GM23248 (cell line): ENCODE measurements around the gene HK1. TPM values are rescaled to one million over a fixed set of nuclear protein-coding genes. Genes with fewer than 3 reads are reported as not detected.

ENCODE experiments used
- DNase-seq: peaks from one replicate; pipeline ENCODE4 v3.0.0-alpha.2; 2015
- H2AFZ ChIP-seq: fragments of 200-600 bp; sonication (generic); 2 replicates; pipeline ENCODE4 v1.6.1; 2016; ENCODE audit warnings: antibody characterized with exemption
- H3F3A ChIP-seq: fragments of 200-600 bp; sonication (generic); 2 replicates; pipeline ENCODE4 v1.6.1; 2016; ENCODE audit warnings: mild to moderate bottlenecking, antibody characterized with exemption, mixed run types; ENCODE audit not compliant: insufficient read depth
- H3K27ac ChIP-seq: fragments of 200-600 bp; sonication (generic); 2 replicates; pipeline ENCODE4 v1.5.1; 2016; ENCODE audit warnings: mild to moderate bottlenecking
- H3K27me3 ChIP-seq: fragments of 200-600 bp; sonication (generic); replicated peaks from 2 replicates; pipeline ENCODE4 v1.6.1; 2016; ENCODE audit warnings: mild to moderate bottlenecking; ENCODE audit not compliant: insufficient read depth
- H3K36me3 ChIP-seq: fragments of 200-600 bp; sonication (generic); 2 replicates; pipeline ENCODE4 v1.6.1; 2016; ENCODE audit warnings: low read depth, mild to moderate bottlenecking
- H3K4me1 ChIP-seq: fragments of 200-600 bp; sonication (generic); 2 replicates; pipeline ENCODE4 v1.6.1; 2016; ENCODE audit warnings: mild to moderate bottlenecking; ENCODE audit not compliant: insufficient read depth
- H3K4me2 ChIP-seq: fragments of 200-600 bp; sonication (generic); one replicate; pipeline ENCODE4 v1.6.1; 2016; ENCODE audit warnings: mild to moderate bottlenecking; ENCODE audit not compliant: unreplicated experiment
- H3K4me3 ChIP-seq: fragments of 200-600 bp; sonication (generic); 2 replicates; pipeline ENCODE4 v1.5.1; 2016; ENCODE audit warnings: mild to moderate bottlenecking
- H3K79me2 ChIP-seq: fragments of 200-600 bp; sonication (generic); 2 replicates; pipeline ENCODE4 v1.6.1; 2016; ENCODE audit warnings: mild to moderate bottlenecking; ENCODE audit not compliant: insufficient read depth
- H3K9ac ChIP-seq: fragments of 200-600 bp; sonication (generic); 2 replicates; pipeline ENCODE4 v1.6.1; 2016; ENCODE audit warnings: mild to moderate bottlenecking
- H3K9me2 ChIP-seq: fragments of 200-600 bp; sonication (generic); 2 replicates; pipeline ENCODE4 v1.6.1; 2016; ENCODE audit warnings: mixed run types, mild to moderate bottlenecking, moderate library complexity; ENCODE audit not compliant: insufficient read depth
- H3K9me3 ChIP-seq: fragments of 200-600 bp; sonication (generic); one replicate; pipeline ENCODE4 v1.6.1; 2017; ENCODE audit warnings: low read depth
- H4K20me1 ChIP-seq: fragments of 200-600 bp; sonication (generic); 2 replicates; pipeline ENCODE4 v1.6.0; 2016; ENCODE audit not compliant: insufficient read depth
- EZH2 ChIP-seq: fragments of 200-600 bp; sonication (generic); IDR thresholded peaks from 2 replicates; pipeline ENCODE4 v1.6.1; 2018; ENCODE audit warnings: antibody characterized with exemption, mild to moderate bottlenecking; ENCODE audit not compliant: insufficient read depth, poor library complexity, severe bottlenecking
- EZH2phosphoT487 ChIP-seq: fragments of 200-600 bp; sonication (generic); IDR thresholded peaks from 2 replicates; pipeline ENCODE4 v1.6.1; 2018; ENCODE audit warnings: antibody characterized with exemption, moderate library complexity, mild to moderate bottlenecking, low read depth; ENCODE audit not compliant: insufficient read depth
- WGBS, 2 experiments: methylation state at CpG; one replicate each; pipeline ENCODE4 v1.1.6; 2015 to 2017; ENCODE audit warnings: low lambda C conversion rate in 2 of 2, low coverage in 1 of 2; ENCODE audit errors: missing lambda C conversion rate in 2 of 2; 5-methylcytosine and 5-hydroxymethylcytosine counted together
- in situ Hi-C: fragments of 300-500 bp; cut with MboI; formaldehyde crosslinking; loops from 2 replicates; pipeline ENCODE4 v1.15.0; 2020
- polyA plus RNA-seq: library from polyadenylated mRNA; unstranded; fragments of >200 nt; fragmentation: Nextera tagmentation; extraction: Ambion mirVana; gene quantifications from 2 replicates; pipeline ENCODE4 v1.2.1, GENCODE V29; 2016
- total RNA-seq: library from RNA; depleted of rRNA; stranded (reverse); fragments of >200 nt; shearing (Covaris generic); gene quantifications from 2 replicates; pipeline ENCODE4 v1.2.3, GENCODE V29; 2014

The HK1 gene
- total and polyA plus RNA-seq, 2 experiments from 2014 or later = 96.6 to 134 TPM

GRCh38 chr10:69318867-69319727 is 40.8 kb downstream of the HK1 start:
- H3K4me1 ChIP-seq = peaks cover 33% of the 10 kb centered on the region
- H3K27me3 ChIP-seq = no peaks in the 10 kb centered on the region
- H3K9ac ChIP-seq = peak overlapping the region; percentile 85
- no peaks in the 10 kb centered on the region for H3K9me3 ChIP-seq
- H4K20me1 ChIP-seq = peaks cover 4% of the 10 kb centered on the region; the same call in 1 of the 2 replicates
- H3K9me2 ChIP-seq = no peaks in the 10 kb centered on the region
- peak; percentile 88 for DNase-seq
- peaks cover 54% of the 10 kb centered on the region for H3K79me2 ChIP-seq
- H3K36me3 ChIP-seq = no peaks in the 10 kb centered on the region
- TF ChIP-seq EZH2 (no peak), EZH2phosphoT487 (no peak)
- H3K4me3 ChIP-seq = peak overlapping the region; percentile 89
- peak overlapping the region; percentile 74 for H3K27ac ChIP-seq
- peaks cover 25% of the 10 kb centered on the region for H3F3A ChIP-seq
- H3K4me2 ChIP-seq = peak overlapping the region; percentile 92
- in situ Hi-C loops = no loop called here
- peak overlapping the region; percentile 83 for H2AFZ ChIP-seq
- WGBS, 2 experiments = 0 to 1% methylated on average over 61 to 70 of the region's 73 CpGs

- Histone ChIP-seq H4K20me1 (peaks cover 4% of the 10 kb centered on the region; the same call in 1 of the 2 replicates), H3K9ac (peak overlapping the region; percentile 85), H2AFZ (peak overlapping the region; percentile 83; the same call in 1 of the 2 replicates), H3K4me2 (peak overlapping the region; percentile 92), H3K4me1 (peaks cover 33% of the 10 kb centered on the region), H3K27ac (peak overlapping the region; percentile 74), H3K27me3 (no peaks in the 10 kb centered on the region), H3K79me2 (peaks cover 62% of the 10 kb centered on the region), H3F3A (peaks cover 25% of the 10 kb centered on the region), H3K9me3 (no peaks in the 10 kb centered on the region), H3K4me3 (peak overlapping the region; percentile 89), H3K36me3 (no peaks in the 10 kb centered on the region), H3K9me2 (no peaks in the 10 kb centered on the region)
- TF ChIP-seq EZH2phosphoT487 (no peak), EZH2 (no peak)
- in situ Hi-C loops = no loop called here
- WGBS, 2 experiments = 47 to 50% methylated on average over 9 of the region's 9 CpGs
- no peak for DNase-seq
Observed at GRCh38 chr10:69319841-69320316, 41.6 kb downstream of the HK1 start.

GRCh38 chr10:69320521-69320920 is 42.2 kb downstream of the HK1 start:
- peaks cover 33% of the 10 kb centered on the region for H3K4me1 ChIP-seq
- peak overlapping the region; percentile 74; the same call in 1 of the 2 replicates for H3K27ac ChIP-seq
- H3K79me2 ChIP-seq = peaks cover 69% of the 10 kb centered on the region
- no peaks in the 10 kb centered on the region for H3K27me3 ChIP-seq
- H4K20me1 ChIP-seq = peaks cover 4% of the 10 kb centered on the region; the same call in 1 of the 2 replicates
- H3K9ac ChIP-seq = 0 out of 2 replicates have a peak overlapping the region, but pooled peaks have one; percentile 85
- H3K4me3 ChIP-seq = peak overlapping the region; percentile 89
- 22 to 43% methylated on average over 3 of the region's 3 CpGs for WGBS, 2 experiments
- H3K9me3 ChIP-seq = no peaks in the 10 kb centered on the region
- H3K4me2 ChIP-seq = peak overlapping the region; percentile 92
- H3F3A ChIP-seq = peaks cover 25% of the 10 kb centered on the region
- TF ChIP-seq EZH2phosphoT487 (no peak), EZH2 (no peak)
- no peak overlapping the region for H2AFZ ChIP-seq
- no peaks in the 10 kb centered on the region for H3K36me3 ChIP-seq
- in situ Hi-C loops = no loop called here
- DNase-seq = no peak
- H3K9me2 ChIP-seq = no peaks in the 10 kb centered on the region

GRCh38 chr10:69321039-69321715 is 42.9 kb downstream of the HK1 start:
- peak; percentile 26 for DNase-seq
- Histone ChIP-seq H3K27me3 (no peaks in the 10 kb centered on the region), H3K36me3 (no peaks in the 10 kb centered on the region), H3K27ac (no peak overlapping the region), H3K9me2 (no peaks in the 10 kb centered on the region), H3K4me3 (peak overlapping the region; percentile 89), H3K4me1 (peaks cover 32% of the 10 kb centered on the region), H3F3A (peaks cover 24% of the 10 kb centered on the region), H3K9me3 (no peaks in the 10 kb centered on the region), H3K79me2 (peaks cover 75% of the 10 kb centered on the region), H3K9ac (no peak overlapping the region), H3K4me2 (peak overlapping the region; percentile 92), H4K20me1 (peaks cover 4% of the 10 kb centered on the region; the same call in 1 of the 2 replicates), H2AFZ (no peak overlapping the region)
- TF ChIP-seq EZH2phosphoT487 (no peak), EZH2 (no peak)
- 91 to 92% methylated on average over 10 of the region's 10 CpGs for WGBS, 2 experiments
- in situ Hi-C loops = no loop called here
